Measurements from ENCODE around the gene TEDC1.

TEDC1 gene

DNA sequence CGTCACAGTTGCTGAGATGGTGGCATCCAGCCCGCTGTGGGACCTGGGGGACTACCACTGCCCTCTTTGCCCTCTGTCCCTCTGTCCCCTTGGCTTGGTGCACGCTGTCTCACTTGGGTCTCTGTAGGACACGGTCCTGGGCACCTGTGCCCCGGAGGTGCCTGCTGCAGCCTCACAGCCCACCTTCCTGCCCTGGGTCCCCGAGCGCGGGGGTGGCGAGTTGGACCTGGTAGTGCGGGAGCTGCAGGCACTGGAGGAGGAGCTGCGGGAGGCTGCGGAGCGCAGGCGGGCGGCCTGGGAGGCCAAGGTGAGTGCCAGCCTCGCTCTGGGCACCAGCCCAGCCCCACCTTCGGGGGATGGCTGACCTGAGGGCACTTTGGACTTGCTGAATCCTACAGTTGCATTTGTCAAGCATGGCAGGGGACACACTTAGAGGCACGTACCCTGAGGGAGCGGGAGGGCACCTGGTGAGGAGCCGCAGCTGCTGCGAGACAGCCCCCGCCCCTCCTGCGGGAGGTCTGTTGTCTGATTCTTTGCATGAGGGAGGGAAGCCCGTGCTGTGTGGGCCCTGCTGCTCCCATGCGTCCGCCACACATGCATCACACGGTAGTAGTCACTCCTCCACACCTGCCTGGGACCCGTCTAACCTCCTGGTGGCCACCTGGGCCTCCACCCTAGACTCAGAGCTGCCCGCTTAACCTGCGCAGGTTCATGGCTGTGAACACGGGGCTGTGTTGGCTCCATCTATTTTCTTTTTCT lies 6.8 kb downstream of the TEDC1 start:
- no peak for DNase-seq (ENCODE audit: low spot score)

DNA sequence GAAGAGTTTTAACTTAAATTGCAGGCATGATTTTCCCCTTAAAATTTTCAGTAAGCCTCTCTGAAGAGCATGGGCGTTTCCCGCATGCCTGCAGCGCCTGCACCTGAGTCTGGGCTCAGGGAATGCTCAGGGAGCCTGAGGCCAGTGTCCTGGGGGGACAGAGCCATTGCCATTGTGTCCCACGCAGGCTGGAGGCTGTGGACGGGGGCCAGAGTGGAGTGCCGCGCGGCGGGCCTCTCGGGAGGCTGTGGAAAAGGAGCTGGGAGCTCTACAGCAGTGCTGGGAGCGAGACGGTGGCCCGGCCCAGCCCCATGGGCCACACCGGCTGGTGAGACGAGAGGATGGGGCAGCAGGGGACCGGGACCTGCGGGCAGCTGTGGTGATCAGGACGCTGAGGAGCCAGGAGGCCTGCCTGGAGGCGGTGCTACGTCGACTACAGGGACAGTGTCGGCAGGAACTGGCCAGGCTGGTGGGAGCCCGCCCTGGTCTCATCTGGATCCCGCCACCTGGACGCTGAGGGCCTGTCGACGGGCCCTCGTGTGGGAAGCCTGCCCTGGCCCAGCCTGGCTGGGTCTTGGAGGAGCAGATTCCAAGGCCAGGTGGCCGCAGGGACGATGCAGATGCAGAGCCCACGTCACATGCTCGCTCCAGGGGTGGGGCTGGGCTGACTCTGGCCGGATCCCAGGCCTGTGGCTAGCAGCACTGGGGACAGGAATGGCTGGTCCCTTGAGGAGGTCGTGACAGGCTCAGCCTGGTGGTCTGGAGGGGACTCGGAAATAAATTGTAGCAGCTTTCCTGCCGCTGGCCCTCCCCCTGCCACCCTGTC lies 7.6 kb downstream of the TEDC1 start:
- DNase-seq (ENCODE audit: low spot score) = no peak

DNA sequence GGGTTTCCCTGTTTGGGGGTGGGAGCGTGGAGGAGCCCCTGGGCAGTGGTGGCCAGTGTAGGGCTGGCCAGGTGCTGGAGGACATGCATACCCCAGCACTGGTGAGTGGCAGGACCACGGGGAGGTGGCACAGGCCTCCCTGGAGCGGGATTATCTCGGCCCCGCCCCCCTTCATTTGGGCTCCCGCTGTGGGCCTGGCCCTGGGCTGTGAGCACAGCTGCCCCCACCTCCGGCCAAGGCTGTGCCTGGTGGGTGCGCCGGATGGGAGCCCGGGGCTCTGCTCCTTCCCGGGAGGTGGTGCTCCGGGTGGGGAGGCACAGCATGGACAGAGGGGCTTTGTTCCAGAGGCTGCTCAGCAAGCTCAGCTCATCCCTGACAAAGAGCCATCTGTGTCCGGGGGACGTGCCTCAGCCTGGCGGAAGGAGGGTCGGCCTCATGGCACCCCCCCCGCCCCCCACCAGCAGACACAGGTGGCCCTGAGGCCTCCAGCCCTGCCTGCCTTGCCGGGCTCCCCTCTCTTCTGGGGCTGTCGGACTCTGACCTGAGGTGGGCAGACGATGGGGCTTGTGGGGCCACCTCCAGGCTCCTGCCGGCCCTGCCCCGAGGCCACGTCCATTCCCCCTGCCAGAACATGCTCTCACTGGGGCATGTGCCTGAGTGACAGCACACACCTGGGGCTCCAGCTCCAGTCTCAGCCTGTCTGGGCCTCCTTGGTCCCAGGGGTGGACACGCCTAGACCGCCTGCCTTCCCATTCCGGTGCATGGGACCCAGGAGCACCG lies 8.4 kb downstream of the TEDC1 start:
- DNase-seq (ENCODE audit: low spot score) = no peak

DNA sequence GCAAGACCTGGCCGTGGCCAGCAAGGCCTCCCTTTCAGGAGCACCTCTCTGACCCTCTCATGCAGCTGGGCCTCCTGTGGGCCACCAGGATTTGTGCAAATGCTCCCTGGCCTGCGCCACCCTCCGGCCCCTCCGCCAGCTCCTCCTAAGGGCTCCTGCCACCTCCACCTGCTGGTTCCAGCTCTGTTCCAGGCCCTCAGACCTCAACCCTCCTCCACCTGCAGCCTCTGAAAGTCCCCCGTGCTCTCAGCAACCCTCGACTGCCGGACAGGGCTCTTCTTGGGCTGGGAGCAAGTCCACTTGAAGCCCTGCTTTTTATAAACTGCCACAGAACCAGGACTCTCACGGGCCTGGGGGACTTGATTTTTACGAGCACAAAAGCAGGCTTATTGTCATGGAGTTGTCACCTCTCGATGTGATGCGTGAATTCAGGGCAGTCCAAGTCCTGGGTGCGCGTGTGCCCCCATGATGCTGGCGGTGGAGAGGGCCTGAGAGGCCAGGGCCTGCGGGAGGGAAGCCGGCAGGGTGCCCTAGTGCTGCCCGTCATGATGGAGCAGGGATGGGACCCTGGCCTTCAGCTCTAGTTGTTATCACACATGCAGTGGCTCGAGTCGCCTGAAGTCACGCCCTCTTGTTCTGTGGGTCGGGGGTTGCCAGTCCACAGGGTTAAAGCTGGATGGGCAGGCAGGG lies 9.1 kb downstream of the TEDC1 start:
- DNase-seq (ENCODE audit: low spot score) = no peak

DNA sequence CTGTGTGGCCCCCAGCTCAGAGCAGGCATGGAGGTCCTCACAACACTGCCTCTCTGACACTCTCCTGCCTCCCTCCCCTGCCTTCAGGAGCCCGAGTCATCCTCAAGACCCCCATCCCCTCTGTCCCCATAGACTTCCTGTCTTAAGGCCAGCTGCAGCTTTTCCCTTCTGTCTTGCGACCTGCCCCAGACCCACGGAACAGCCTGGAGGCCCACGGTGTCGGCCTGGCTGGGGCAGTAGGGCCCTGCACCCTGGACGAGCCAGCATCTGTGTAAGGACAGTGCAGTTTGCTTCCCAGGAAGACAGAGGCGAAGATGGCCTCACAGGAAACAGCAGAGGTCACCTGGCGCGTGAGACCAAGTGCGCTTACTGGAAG lies 9.7 kb downstream of the TEDC1 start:
- no peak for DNase-seq (ENCODE audit: low spot score)

DNA sequence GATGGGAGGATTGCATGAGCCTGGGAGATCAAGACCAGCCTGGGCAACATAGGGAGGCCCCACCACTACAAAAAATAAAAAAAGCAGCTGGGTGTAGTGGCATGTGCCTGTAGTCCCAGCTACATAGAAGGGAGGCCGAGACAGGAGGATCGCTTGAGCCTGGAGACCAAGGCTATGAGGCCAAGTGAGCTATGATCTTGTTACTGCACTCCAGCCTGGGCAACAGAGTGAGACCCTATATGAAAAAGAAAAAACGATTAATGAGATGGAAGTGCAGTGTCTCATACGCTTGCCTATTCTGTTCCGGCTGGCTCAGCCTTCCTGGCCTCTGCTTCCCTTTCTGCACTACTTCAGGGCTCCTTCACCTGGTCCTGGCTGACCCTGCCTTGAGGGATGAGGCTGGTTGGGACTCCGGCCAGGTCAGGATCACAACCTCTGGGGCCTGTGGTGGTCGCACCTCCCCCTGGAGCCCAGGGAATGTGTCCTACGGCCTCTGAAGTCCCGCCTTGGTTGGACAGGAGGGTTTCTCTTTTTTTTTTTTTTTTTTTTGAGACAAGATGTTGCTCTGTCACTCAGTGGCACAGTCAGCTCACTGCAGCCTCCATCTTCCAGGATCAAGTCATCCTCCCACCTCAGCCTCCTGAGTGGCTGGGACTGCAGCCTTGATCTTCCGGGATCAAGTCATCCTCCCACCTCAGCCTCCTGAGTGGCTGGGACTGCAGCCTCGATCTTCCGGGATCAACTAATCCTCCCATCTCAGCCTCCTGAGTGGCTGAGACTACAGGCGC lies 10.7 kb downstream of the TEDC1 start:
- no peak for DNase-seq (ENCODE audit: low spot score)

DNA sequence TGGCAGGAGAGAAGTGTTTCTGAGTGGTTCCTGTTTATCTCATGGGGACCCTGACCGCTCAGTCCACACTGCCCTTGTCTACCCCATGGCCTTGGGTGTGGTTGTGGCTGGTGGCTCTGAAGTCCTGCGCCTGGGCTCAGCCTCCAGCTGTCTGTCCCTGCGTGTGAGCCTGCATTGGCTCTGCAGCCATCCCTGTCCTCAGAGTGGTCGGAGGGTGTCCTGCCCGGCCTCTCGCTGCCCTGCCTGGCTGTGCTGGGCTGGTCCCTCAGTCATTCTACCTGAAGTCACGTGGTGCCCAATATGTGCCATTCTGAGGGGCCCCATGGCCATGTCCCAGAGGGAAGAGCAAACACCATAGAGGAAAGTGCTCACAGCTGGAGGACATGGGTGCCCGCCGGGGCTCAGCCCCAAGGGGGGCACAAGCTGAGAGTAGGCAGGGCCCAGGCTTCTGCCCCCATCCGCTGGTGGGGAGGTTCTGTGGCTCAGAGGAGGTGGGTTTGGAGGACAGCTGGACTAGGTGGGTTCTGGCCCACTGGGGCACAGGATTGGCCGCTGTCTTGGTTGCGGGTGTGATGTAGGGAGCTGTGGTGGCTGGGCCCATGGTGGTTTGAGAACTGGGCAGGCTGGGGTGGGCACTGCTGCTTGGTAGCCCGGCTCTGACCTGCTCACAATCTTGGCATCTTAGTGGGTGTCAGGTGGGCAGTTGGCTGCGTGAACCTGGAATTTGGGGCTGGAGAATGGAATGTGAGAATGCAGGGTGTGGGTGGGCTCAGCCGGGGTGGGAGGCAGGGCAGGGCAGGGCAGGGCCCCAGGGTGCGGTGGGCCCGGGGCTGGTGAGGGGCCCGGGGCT lies 11.6 kb downstream of the TEDC1 start:
- no peak for DNase-seq (ENCODE audit: low spot score)

DNA sequence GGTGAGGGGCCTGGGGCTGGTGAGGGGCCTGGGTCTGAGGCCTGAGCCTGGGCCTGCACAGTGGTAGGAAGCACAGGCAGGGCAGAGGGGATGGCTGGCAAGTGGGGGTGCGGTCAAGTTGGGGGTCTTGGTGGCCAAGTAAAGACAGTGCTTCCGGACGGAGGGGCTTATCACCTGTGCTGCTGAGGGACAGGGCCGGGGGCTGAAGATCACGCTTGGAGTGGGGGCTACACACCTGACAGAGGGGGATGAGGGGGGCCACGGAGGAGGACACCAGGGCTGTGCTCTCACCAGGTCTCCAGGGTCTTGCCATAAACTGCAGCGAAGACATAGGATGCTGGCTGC lies 12.2 kb downstream of the TEDC1 start:
- no peak for DNase-seq (ENCODE audit: low spot score)

DNA sequence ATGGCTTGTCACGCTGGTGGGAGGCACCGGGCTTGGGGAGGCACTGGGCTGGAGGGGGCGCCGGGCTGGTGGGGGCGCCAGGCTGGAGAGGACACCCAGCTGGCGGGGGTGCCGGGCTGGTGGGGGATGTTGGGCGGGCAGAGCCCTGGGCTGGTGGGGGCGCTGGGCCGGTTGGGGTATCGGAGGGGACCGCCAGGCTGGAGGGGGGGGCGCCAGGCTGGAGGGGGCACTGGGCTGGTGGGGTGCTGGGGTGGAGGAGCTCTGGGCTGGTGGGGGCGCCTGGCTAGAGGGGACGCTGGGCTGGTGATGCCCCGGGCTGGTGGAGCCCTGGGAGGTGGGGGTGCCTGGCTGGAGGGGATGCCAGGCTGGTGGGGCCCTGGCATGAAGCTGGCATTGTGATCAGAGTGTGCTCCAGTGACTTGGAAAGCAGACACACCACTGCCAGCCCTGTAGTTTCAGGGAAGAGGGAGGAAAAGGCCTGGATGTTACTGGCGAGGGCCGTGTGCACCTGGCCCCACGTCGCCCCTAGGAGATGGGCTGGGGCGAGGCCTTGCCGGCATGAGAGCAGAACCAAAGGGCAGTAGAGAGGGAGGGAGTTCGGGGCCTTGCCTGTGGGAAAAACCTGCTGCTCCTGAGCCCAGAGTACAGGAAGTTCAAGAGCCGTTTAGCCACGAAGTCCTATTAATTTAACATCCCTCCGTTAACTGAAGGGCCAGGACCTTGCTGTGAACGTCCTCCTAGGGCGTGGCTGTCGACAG lies 13.1 kb downstream of the TEDC1 start:
- DNase-seq (ENCODE audit: low spot score) = no peak

DNA sequence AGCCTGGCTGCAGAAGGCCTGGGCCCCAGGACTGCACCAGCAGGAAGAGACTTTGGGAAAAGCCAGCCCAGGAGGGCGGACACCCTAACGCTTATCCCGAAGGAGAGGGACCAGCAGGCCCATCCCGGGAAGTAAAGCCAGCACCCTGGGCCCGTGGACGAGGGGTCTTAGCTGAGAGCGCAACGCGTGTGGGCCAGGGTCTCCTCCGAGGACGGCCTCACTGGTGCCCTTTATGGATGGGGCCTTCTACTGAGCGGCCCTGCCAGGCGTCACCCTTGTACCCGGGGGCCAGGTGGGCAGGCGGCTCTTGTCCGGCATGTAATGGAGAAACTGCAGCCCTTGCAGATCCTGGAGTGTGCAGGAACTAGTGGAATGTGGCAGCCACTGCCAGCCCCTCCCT lies 14.1 kb downstream of the TEDC1 start:
- no peak for DNase-seq (ENCODE audit: low spot score)

DNA sequence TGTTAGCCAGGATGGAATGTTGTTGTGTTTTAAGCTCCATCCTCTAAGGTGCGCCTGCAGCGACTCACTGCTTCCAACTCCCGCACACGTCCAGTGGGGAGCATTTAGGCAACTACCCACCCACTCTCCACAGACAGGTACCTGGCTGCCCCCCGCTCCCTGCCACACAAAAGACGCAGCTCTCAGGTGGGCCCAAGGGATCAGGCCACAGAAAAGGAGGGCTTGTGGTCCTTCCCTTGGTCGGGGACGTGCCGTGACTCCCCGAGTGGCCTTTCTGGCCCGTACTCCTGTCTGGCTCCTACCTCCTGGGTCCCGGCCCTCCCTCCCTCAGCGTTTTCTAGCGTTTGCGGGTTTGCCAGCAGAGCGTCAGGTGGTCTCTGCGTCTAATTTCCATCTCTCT lies 16.2 kb downstream of the TEDC1 start:
- DNase-seq (ENCODE audit: low spot score) = no peak

DNA sequence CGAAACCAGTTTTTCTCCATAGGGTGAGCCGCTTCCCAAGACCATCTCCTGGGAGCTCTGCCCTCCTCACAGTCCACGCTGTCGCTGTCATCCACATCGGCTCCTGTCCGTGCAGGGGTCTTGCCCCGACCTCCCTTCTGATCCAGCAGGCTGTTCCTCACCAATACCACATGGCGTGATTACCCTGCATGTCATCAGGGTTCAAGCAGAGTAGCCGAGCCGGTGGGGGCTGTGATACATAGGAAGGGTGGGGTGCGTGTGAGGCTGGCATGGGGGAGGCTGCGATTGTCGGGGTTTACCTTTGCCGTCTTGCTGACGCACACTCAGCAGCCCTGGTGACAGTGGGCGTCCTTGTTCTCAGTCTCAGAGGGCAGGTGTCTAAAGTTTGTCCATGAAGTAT lies 17.0 kb downstream of the TEDC1 start:
- DNase-seq (ENCODE audit: low spot score) = no peak

DNA sequence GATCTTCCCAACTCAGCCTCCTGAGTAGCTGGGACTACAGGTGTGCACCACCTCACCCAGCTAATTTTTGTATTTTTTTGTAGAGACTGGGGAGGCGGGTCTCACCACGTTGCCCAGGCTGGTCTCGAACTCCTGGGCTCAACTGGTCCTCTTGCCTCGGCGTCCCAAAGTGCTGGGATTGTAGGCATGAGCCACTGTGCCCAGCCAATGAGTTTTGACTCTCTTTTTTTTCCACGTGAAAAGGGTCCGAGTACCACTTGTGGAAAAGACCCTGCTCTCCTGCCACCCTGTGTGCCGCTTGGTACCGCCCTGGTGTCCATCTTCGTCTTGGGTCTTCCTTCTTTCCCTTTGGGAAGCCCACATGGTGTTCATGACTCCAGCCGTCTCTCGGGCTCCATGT lies 17.6 kb downstream of the TEDC1 start:
- DNase-seq (ENCODE audit: low spot score) = no peak

DNA sequence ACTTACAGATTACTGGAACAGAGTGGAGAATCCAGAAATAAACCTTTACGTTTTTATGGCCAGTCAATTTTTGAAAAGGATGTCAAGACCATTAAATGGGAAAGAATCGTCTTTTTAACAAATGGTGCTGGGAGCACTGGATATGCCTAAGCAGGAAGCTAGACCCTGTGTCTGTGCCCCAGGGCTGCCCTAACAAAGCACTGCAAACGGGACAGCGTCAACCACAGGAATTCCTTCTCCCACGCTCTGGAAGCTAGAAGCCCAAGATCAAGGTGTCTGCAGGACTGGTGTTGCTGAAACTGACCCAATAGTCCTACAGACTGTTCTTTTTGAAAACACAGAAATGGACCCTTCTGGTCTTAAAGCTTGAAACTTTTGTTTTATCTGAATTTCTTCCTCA lies 26.1 kb downstream of the TEDC1 start:
- DNase-seq (ENCODE audit: low spot score) = no peak

DNA sequence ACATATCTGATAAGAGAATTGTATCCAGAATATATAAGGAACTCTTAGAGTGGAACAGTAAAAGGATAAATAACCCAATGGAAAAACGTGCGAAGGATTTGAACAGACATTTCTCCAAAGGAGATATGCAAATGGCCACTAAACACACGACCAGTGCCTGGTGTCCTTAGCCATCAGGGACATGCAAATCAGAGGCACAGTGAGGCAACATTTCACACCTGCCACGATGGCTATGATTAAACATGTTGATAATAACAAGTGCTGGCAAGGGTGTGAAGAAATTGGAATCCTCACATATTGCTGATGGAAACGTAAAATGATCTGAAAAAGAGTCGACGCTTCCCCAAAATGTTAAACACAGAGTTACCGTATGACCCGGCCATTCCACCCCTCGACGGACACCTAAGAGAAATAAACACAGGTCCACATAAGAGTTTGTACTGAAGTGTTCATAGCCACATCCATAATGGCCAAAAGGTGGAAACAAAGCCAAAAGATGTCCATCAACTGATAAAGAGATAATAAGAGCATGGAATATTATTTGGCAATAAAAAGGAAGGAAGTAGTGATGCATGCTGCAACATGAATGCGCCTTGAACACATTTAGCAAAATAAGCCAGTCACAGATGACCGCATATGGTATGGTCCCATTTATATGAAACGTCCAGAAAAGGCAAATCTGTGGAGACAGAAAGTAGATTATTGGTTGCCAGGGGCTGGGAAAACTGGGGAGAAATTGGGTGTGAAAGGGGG lies 29.1 kb downstream of the TEDC1 start:
- no peak for DNase-seq (ENCODE audit: low spot score)

DNA sequence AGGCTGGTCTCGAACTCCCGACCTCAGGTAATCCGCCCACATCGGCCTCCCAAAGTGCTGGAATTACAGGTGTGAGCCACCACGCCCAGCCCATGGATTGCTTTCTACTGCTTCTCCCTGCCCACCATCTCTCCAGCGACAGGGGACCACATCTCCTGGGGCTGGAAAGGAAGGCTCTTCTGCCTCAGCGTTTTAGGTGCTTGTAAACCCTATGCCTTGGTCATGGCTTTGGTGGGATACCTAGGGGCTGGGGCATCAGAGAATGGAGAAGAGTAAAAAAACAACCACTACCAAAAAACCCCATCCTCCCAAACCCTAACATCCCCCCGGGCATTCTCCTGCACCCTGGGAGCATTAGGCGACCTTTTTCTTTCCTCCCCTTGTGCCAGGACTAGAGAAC lies 34.3 kb downstream of the TEDC1 start:
- no peak for DNase-seq (ENCODE audit: low spot score)

DNA sequence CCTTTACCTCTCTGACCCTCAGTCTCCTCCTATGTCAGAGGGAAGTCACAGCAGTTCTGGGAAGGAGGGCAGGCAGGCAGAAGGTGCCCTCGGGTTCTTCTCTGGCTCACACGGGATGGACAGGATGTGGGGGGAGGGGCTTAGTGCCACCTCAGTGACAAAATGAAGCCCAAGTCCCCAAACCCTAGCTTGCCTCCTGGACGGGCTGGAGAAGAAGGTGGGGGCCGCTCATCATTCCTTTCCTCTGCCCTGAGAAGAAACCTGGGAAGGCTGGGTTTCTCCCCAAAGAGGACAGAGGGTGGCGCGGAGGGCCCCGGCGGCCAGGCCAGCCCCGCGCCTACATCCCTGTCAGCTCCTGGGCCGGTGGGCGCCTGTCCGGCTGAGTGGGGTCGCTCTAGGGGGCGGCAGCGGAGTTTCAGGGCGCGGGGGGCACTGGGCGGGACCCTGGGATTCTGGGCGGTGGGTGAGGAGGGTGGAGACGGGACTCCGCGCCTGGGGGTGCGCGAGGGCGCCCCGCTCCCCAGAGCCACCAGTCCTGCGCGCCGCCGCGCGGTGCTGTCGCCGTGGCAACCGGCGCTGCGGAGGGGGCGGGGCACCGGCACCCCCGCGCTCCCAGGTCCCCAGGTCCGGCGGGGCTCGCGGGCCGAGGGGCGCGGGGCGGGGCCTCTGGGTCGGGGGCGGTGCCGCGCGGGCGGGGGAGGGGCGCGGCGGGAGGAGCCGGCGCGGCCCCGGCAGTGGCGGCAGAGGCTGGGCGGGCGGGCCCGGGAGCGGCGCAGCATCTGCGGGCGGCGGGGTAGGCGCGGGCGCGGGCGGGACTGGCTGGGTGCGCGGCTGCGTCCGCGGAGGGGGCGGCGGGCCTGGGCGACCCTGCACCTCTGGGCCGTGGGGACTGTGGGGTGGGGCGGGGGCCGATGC lies 35.1 kb downstream of the TEDC1 start, which contains the start of gene TMEM121:
Gene TMEM121 (plus strand): TSS at position 723 of the 915 bp plus-strand sequence. CDS start 2,252 bp downstream, outside the sequence.
- no peak for DNase-seq (ENCODE audit: low spot score)

Data from hematopoietic multipotent progenitor cell treated with erythropoietin and hydrocortisone succinate and interleukin-3 and kit ligand, for 17 days (in vitro differentiated cells).